ENCODE results near the gene CHRM5. TPM values are rescaled to one million over a fixed set of nuclear protein-coding genes. Genes with fewer than 3 reads are reported as not detected.

CHRM5 gene
- total and polyA plus RNA-seq, 9 of the 15 experiments (the other 6 are each of a cell fraction or from before 2014, with no cell fraction given), result not detected

GRCh38 chr15:34006381-34006780 lies 38.1 kb downstream of the CHRM5 start:
- DNase-seq (ENCODE audit: extremely low read depth in 1 of 4, low spot score in 3 of 4) (no peak), ATAC-seq (no peak), FAIRE-seq (no peak)
- Histone ChIP-seq H3K79me2 (ENCODE audit: control insufficient read depth, insufficient read depth, low read length) (no peaks in the 10 kb centered on the region), H3K4me3 (no peak overlapping the region), H3K27me3 (ENCODE audit: control insufficient read depth in 2 of 2, insufficient read depth in 2 of 2, low read length in 2 of 2) (peaks cover 0 to 7% of the 10 kb centered on the region in 2 experiments; a peak in 2 of 5 replicates), H3K4me2 (ENCODE audit: insufficient read depth, low read length) (no peak overlapping the region), H4K20me1 (replicated peaks; ENCODE audit: control insufficient read depth, insufficient read depth, low read length) (no peaks in the 10 kb centered on the region; the same call in 1 of the 2 replicates), H3K27ac (ENCODE audit: extremely low read depth, low read depth, low read length) (no peak overlapping the region), H3K36me3 (ENCODE audit: control insufficient read depth, insufficient read depth, low read length) (no peaks in the 10 kb centered on the region), H3K4me1 (replicated peaks in 1 of 2; ENCODE audit: control insufficient read depth in 2 of 2, insufficient read depth in 2 of 2, low read length in 2 of 2) (no peaks in the 10 kb centered on the region), H3K9me3 (replicated peaks; ENCODE audit: control insufficient read depth, insufficient read depth, low read depth, low read length) (no peaks in the 10 kb centered on the region), H2AFZ (ENCODE audit: low read depth, low read length) (no peak overlapping the region), H3K9ac (ENCODE audit: insufficient read depth in 1 of 2, low read depth in 2 of 2, low read length in 2 of 2) (no peak overlapping the region), H3K9me1 (ENCODE audit: control insufficient read depth, insufficient read depth, low read length) (no peaks in the 10 kb centered on the region)
- POLR2A ChIA-PET, result interaction anchor here (0.6 kb wide), 1 partner anchor 456 kb away, joined by 3 read pairs; no protein-coding TSS in a partner anchor
- CTCF ChIA-PET (ENCODE audit: low intra/inter-chr PET ratio), result no interaction called here
- in situ Hi-C loops (cut with MboI), result no loop called here
- no TSS peak for BruUV-seq (replicated peaks)
- no peak for TF ChIP-seq ZFP1 (CRISPR knock-in tag; IDR thresholded peaks at IDR 0.05)
- TF ChIP-seq ZFP30 (CRISPR knock-in tag; IDR thresholded peaks at IDR 0.05; ENCODE audit: borderline replicate concordance), result no peak
- no peak for TF ChIP-seq ZNF282 (CRISPR knock-in tag; IDR thresholded peaks at IDR 0.05)
- no peak for TF ChIP-seq CHCHD3 (CRISPR knock-in tag; IDR thresholded peaks at IDR 0.05)
- no peak for TF ChIP-seq ATF6 (CRISPR knock-in tag; IDR thresholded peaks at IDR 0.05)
- no peak for TF ChIP-seq ZNF146 (CRISPR knock-in tag; IDR thresholded peaks at IDR 0.05; ENCODE audit: unreplicated experiment)
- no peak for TF ChIP-seq ZNF197 (CRISPR knock-in tag; IDR thresholded peaks at IDR 0.05; ENCODE audit: low read depth)
- TF ChIP-seq LCOR (CRISPR knock-in tag; IDR thresholded peaks at IDR 0.05), result no peak
- TF ChIP-seq RUNX1 (IDR thresholded peaks at IDR 0.05; ENCODE audit: low read depth), result no peak
- TF ChIP-seq PATZ1 (CRISPR knock-in tag; IDR thresholded peaks at IDR 0.05; ENCODE audit: borderline replicate concordance), result no peak
- no peak for TF ChIP-seq ZBTB33 (CRISPR knock-in tag; IDR thresholded peaks at IDR 0.05)
- no peak for TF ChIP-seq HDAC8 (tag; IDR thresholded peaks at IDR 0.05)
- TF ChIP-seq RHOXF2B (CRISPR knock-in tag; conservative IDR thresholded peaks at IDR 0.05), result no peak
- no peak for TF ChIP-seq TCF7L2 (IDR thresholded peaks at IDR 0.05; ENCODE audit: low read depth, low read length)
- intact Hi-C loops (cut with micrococcal nuclease), result no loop called here
- 0% methylated on average over 2 of the region's 2 CpGs for WGBS (ENCODE audit: insufficient coverage, low coverage, missing lambda C conversion rate)

All from K562 (cell line).